ENCODE measurements around the gene HDLBP.

Gene HDLBP

GRCh38 chr2:241291153-241291552, 24.3 kb downstream of the HDLBP start:
- Histone ChIP-seq H3K27ac (ENCODE audit: poor library complexity, severe bottlenecking) (no peak overlapping the region), H3K4me1 (ENCODE audit: insufficient read depth, poor library complexity, severe bottlenecking) (peaks cover 33% of the 10 kb centered on the region), H3K27me3 (ENCODE audit: insufficient read depth, poor library complexity, severe bottlenecking) (no peaks in the 10 kb centered on the region), H3K36me3 (ENCODE audit: low read depth) (peaks cover 1% of the 10 kb centered on the region; the same call in 1 of the 2 replicates), H3K9me3 (ENCODE audit: severe bottlenecking) (no peaks in the 10 kb centered on the region), H3K4me3 (ENCODE audit: severe bottlenecking) (no peak overlapping the region)
- TF ChIP-seq CTCF (IDR thresholded peaks at IDR 0.05; ENCODE audit: poor library complexity, severe bottlenecking), result no peak
- ATAC-seq (ENCODE audit: low read depth) (no peak), DNase-seq (ENCODE audit: low spot score) (no peak)

- H3K4me3 ChIP-seq (ENCODE audit: severe bottlenecking), result no peak overlapping the region
- H3K4me1 ChIP-seq (ENCODE audit: insufficient read depth, poor library complexity, severe bottlenecking), result peaks cover 33% of the 10 kb centered on the region
- TF ChIP-seq CTCF (IDR thresholded peaks at IDR 0.05; ENCODE audit: poor library complexity, severe bottlenecking), result peak; percentile 5
- H3K27ac ChIP-seq (ENCODE audit: poor library complexity, severe bottlenecking), result peak overlapping the region; percentile 78
- H3K9me3 ChIP-seq (ENCODE audit: severe bottlenecking), result no peaks in the 10 kb centered on the region
- DNase-seq (ENCODE audit: low spot score), result no peak
- no peak for ATAC-seq (ENCODE audit: low read depth)
- H3K27me3 ChIP-seq (ENCODE audit: insufficient read depth, poor library complexity, severe bottlenecking), result no peaks in the 10 kb centered on the region
- peaks cover 15% of the 10 kb centered on the region for H3K36me3 ChIP-seq (ENCODE audit: low read depth)
Observed at GRCh38 chr2:241289597-241289996, 25.9 kb downstream of the HDLBP start.

- peaks cover 17% of the 10 kb centered on the region for H3K36me3 ChIP-seq (ENCODE audit: low read depth)
- ATAC-seq (ENCODE audit: low read depth), result no peak
- H3K9me3 ChIP-seq (ENCODE audit: severe bottlenecking), result no peaks in the 10 kb centered on the region
Observed at GRCh38 chr2:241289053-241289452, 26.4 kb downstream of the HDLBP start.

GRCh38 chr2:241288324-241288888, 27.1 kb downstream of the HDLBP start:
- Histone ChIP-seq H3K9me3 (ENCODE audit: severe bottlenecking) (no peaks in the 10 kb centered on the region), H3K27ac (ENCODE audit: poor library complexity, severe bottlenecking) (peak overlapping the region; percentile 78), H3K36me3 (ENCODE audit: low read depth) (peaks cover 17% of the 10 kb centered on the region), H3K27me3 (ENCODE audit: insufficient read depth, poor library complexity, severe bottlenecking) (no peaks in the 10 kb centered on the region), H3K4me3 (ENCODE audit: severe bottlenecking) (no peak overlapping the region), H3K4me1 (ENCODE audit: insufficient read depth, poor library complexity, severe bottlenecking) (peaks cover 30% of the 10 kb centered on the region)
- no peak for TF ChIP-seq CTCF (IDR thresholded peaks at IDR 0.05; ENCODE audit: poor library complexity, severe bottlenecking)
- ATAC-seq (ENCODE audit: low read depth) (no peak), DNase-seq (ENCODE audit: low spot score) (no peak)

More at GRCh38 chr2:241289053-241289452, 26.4 kb downstream of the HDLBP start:
- peak overlapping the region; percentile 78 for H3K27ac ChIP-seq (ENCODE audit: poor library complexity, severe bottlenecking)
- no peak overlapping the region for H3K4me3 ChIP-seq (ENCODE audit: severe bottlenecking)
- H3K4me1 ChIP-seq (ENCODE audit: insufficient read depth, poor library complexity, severe bottlenecking), result peaks cover 33% of the 10 kb centered on the region
- no peak for DNase-seq (ENCODE audit: low spot score)
- no peaks in the 10 kb centered on the region for H3K27me3 ChIP-seq (ENCODE audit: insufficient read depth, poor library complexity, severe bottlenecking)
- TF ChIP-seq CTCF (IDR thresholded peaks at IDR 0.05; ENCODE audit: poor library complexity, severe bottlenecking), result no peak

- H3K36me3 ChIP-seq (ENCODE audit: low read depth), result peaks cover 26% of the 10 kb centered on the region
- peak; percentile 61 for ATAC-seq (ENCODE audit: low read depth)
- H3K4me1 ChIP-seq (ENCODE audit: insufficient read depth, poor library complexity, severe bottlenecking), result peaks cover 26% of the 10 kb centered on the region
- peak overlapping the region; percentile 78 for H3K27ac ChIP-seq (ENCODE audit: poor library complexity, severe bottlenecking)
- no peaks in the 10 kb centered on the region for H3K9me3 ChIP-seq (ENCODE audit: severe bottlenecking)
- no peak for DNase-seq (ENCODE audit: low spot score)
- no peak for TF ChIP-seq CTCF (IDR thresholded peaks at IDR 0.05; ENCODE audit: poor library complexity, severe bottlenecking)
- H3K4me3 ChIP-seq (ENCODE audit: severe bottlenecking), result no peak overlapping the region
- no peaks in the 10 kb centered on the region for H3K27me3 ChIP-seq (ENCODE audit: insufficient read depth, poor library complexity, severe bottlenecking)
Observed at GRCh38 chr2:241286348-241287090, 29.0 kb downstream of the HDLBP start.

Measured in RWPE2 (cell line).